GM06990 (cell line): ENCODE results near the gene CACNA2D2.

ENCODE experiments used
- DNase-seq: peaks from one replicate; pipeline ENCODE4 v3.0.0-alpha.2; 2011; ENCODE audit not compliant: insufficient read length; ENCODE audit errors: extremely low read depth
- H3K27me3 ChIP-seq: replicated peaks from 2 replicates; pipeline ENCODE4 v1.6.0; 2011; ENCODE audit warnings: low read length; ENCODE audit not compliant: control insufficient read depth, insufficient read depth
- H3K36me3 ChIP-seq: 2 replicates; pipeline ENCODE4 v1.5.1; 2011; ENCODE audit warnings: low read length; ENCODE audit not compliant: control insufficient read depth, insufficient read depth
- H3K4me3 ChIP-seq: replicated peaks from 2 replicates; pipeline ENCODE4 v1.5.1; 2011; ENCODE audit warnings: low read depth, mild to moderate bottlenecking, control low read depth, low read length
- TF ChIP-seq, protein P1 (sequence below): IDR thresholded peaks from 2 replicates; pipeline ENCODE4 v1.5.1; 2011; ENCODE audit warnings: low read length, control low read depth, mild to moderate bottlenecking, inconsistent platforms; ENCODE audit not compliant: insufficient read depth, poor library complexity, severe bottlenecking

Gene CACNA2D2

DNA sequence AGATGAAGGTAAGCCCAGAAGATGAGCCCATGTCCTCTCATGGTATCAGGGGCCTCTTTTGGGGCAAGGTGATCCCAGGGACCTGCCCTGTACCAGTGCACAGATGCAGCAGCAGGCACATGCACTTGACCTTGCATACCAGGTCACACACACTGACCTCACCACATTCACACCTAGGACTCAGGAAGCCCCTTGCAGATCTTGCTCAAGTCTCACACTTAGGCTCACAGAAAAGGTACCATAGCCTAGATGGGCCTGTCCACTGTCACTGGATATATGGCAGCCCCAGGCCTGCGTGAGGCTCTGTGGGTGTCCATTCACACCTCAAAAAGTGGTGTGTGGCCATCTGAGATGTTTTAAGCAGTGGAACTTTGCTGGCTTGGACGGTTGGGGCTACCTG is 58.7 kb downstream of the CACNA2D2 start:
- Histone ChIP-seq H3K36me3 (no peaks in the 10 kb centered on the region), H3K27me3 (peaks cover 2% of the 10 kb centered on the region; the same call in 1 of the 2 replicates), H3K4me3 (no peak overlapping the region)
- no peak for DNase-seq
- TF ChIP-seq, protein P1, sequence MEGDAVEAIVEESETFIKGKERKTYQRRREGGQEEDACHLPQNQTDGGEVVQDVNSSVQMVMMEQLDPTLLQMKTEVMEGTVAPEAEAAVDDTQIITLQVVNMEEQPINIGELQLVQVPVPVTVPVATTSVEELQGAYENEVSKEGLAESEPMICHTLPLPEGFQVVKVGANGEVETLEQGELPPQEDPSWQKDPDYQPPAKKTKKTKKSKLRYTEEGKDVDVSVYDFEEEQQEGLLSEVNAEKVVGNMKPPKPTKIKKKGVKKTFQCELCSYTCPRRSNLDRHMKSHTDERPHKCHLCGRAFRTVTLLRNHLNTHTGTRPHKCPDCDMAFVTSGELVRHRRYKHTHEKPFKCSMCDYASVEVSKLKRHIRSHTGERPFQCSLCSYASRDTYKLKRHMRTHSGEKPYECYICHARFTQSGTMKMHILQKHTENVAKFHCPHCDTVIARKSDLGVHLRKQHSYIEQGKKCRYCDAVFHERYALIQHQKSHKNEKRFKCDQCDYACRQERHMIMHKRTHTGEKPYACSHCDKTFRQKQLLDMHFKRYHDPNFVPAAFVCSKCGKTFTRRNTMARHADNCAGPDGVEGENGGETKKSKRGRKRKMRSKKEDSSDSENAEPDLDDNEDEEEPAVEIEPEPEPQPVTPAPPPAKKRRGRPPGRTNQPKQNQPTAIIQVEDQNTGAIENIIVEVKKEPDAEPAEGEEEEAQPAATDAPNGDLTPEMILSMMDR = no peak

DNA sequence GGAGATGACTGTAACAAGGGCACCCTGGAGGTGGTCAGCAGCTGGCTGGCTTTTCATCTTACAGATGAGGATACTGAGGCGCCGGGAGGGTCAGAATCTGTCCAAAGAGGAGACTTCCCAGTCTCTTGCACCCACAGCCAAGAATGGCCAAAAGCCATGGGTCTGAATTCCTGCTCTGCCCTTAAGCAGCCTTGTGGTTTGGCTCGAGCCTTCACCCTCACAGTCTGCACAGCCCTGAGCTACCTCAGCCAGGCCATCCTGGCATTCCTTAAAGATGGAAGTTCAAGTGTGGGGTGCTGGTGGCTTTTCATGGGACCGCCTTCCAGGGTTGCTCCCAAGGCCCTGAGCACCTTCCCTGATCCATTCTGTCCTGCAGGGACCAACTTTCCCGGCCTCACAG is 59.2 kb downstream of the CACNA2D2 start:
- DNase-seq = no peak
- TF ChIP-seq, protein P1 = no peak
- Histone ChIP-seq H3K36me3 (no peaks in the 10 kb centered on the region), H3K4me3 (no peak overlapping the region), H3K27me3 (peaks cover 2% of the 10 kb centered on the region; the same call in 1 of the 2 replicates)

DNA sequence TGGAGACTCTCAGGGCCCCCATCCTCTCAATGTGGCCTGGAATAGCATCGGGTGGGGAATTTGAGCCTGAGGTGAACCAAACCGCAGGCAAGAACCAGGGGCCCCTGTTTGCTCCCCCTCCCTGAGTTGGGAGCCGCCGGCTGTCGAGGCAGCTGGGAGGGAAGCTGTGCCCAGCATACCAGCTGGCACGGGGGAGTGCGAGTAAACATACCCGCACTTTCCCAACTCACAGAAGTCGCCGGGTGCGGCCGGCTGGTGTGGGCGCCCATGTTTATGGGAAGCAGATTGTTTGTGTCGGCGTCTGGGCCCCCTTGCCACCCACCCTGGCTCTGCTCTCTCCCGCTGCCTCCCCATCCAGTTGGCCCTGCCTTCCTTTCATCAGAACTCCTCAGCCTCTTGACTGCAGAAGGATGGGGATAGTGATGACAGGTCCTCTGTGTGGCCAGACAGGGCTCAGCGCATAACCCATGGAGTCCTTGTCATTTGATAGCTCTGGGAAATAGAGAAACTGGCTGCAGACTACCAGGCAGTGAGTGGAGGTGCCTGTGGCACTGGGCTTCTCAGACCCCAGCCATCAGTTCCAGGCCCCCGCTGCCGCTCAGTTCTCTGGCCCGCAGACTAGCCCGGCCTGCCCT is 60.4 kb downstream of the CACNA2D2 start:
- Histone ChIP-seq H3K4me3 (no peak overlapping the region), H3K27me3 (peaks cover 2% of the 10 kb centered on the region; the same call in 1 of the 2 replicates), H3K36me3 (no peaks in the 10 kb centered on the region)
- no peak for DNase-seq
- TF ChIP-seq, protein P1 = no peak

DNA sequence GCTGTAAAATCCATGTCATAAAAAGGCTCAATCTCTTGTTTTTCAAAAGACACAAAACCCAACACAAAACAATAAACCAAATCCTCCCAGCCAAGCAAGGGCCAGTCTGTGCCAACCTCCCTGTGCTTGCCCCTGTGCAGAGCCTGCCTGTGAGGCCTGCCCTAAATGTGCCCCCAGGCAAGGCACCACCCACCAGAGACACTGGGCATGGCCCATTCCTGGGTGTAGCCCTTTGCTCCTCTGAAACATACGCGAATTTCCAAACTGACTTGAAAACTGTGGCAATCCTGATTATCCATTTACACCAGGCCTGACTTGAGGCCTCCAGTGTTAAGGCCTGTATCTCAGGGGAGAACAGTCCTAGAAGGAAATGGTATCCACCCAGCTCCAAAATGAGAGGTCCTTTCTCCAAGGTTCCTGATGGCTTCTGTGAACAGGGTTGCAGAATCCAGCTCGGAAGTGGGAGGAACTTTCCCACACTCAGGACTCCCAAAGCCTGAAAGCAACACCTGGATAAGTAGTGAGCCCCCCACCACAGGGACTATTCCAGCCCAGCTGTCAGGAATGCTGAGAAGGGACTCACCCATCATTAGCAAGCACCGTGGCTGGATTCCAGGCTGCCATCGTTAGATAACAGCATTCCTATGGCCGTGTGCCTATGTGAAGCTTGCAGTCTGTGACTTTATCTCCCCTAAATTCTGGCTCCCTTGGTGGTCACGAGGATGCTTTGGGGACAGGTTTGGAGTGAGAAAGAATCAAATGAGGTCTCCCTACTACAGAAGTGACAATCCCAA is 61.8 kb downstream of the CACNA2D2 start:
- no peak for DNase-seq
- Histone ChIP-seq H3K36me3 (no peaks in the 10 kb centered on the region), H3K4me3 (no peak overlapping the region), H3K27me3 (peaks cover 2% of the 10 kb centered on the region)
- TF ChIP-seq, protein P1 = no peak

DNA sequence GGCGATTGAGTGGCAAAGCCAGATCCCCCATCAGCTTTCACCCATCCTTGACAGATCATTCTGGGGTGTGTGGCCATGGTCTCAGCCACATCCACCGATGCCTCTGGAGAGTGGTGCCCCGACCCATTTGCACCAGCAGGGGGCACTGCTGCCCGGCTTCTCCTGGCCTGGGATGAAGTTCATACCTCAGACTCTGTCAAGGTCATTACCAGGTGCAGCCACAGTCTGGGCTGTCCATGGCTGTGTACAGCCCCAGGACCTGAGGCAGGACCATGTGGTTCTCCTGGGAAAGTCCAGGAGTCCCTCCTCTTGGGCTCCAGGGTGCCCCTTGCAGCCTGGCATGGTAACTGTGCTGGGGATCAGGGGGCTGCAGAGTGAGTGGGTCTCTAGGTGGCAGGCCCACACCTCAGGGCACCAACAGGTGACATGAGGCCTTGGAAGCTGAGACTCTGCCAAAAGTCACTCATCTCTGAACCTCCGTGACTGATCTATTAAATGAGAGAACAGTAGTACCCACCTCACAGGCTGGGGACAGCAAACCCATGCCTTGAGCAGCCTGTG is 67.2 kb downstream of the CACNA2D2 start:
- peak; percentile 50 for DNase-seq
- no peaks in the 10 kb centered on the region; the same call in none of the 2 replicates for H3K27me3 ChIP-seq

More for the DNA sequence above, 67.2 kb downstream of the CACNA2D2 start:
- Histone ChIP-seq H3K4me3 (no peak overlapping the region), H3K36me3 (no peaks in the 10 kb centered on the region)
- TF ChIP-seq, protein P1 = peak; percentile 84
